Nephron (organoid): ENCODE results near the gene CDC7.
A peak's percentile ranks its signal among the peaks of the same experiment; 100 is the strongest.
"Not testable (repeated sequence)": the region's sequence is repeated elsewhere in the genome, so short reads cannot be mapped to it uniquely, and the experiment has no call there.

Experiments used
- H3K27ac Mint-ChIP-seq, 3 experiments: 2 replicates each; pipeline ENCODE4 v1.8.0; 2020; ENCODE audit warnings: mixed read lengths in 3 of 3, mild to moderate bottlenecking in 2 of 3, moderate library complexity in 1 of 3
- H3K27me3 Mint-ChIP-seq: 2 replicates; pipeline ENCODE4 v1.8.0; 2021; ENCODE audit warnings: low read depth, mild to moderate bottlenecking, moderate library complexity, mixed read lengths
- H3K36me3 Mint-ChIP-seq: 2 replicates; pipeline ENCODE4 v1.8.0; 2020; ENCODE audit warnings: low read depth, mixed read lengths
- H3K4me1 Mint-ChIP-seq: 2 replicates; pipeline ENCODE4 v1.8.0; 2020; ENCODE audit warnings: mixed read lengths
- H3K4me3 Mint-ChIP-seq, 3 experiments: 2 replicates each; pipeline ENCODE4 v1.8.0; 2020; ENCODE audit warnings: mild to moderate bottlenecking in 3 of 3, mixed read lengths in 3 of 3, moderate library complexity in 2 of 3
- H3K9me3 Mint-ChIP-seq: 2 replicates; pipeline ENCODE4 v1.8.0; 2020; ENCODE audit warnings: mixed read lengths
- CTCF ChIP-seq, 3 experiments: fragments of 200-600 bp; sonication (generic); IDR thresholded peaks; one replicate each; pipeline ENCODE4 v1.5.0; 2021; ENCODE audit warnings: antibody characterized with exemption in 3 of 3; ENCODE audit not compliant: unreplicated experiment in 3 of 3

Gene CDC7

GRCh38 chr1:91500756-91501522, at the start of gene CDC7:
TSS of gene CDC7 (plus strand) at chr1:91500851. CDS start at chr1:91501717, 866 bp downstream.
- peak; percentile 61 to 80 (median 68) for TF ChIP-seq CTCF (IDR thresholded peaks at IDR 0.05; ENCODE audit: unreplicated experiment in 3 of 3)
- Mint-ChIP-seq H3K27me3 (no peaks in the 10 kb centered on the region), H3K27ac (no peak within 1 kb of the TSS), H3K36me3 (no peaks in the 10 kb centered on the region), H3K4me1 (peaks cover 25% of the 10 kb centered on the region), H3K4me3 (no peak within 1 kb of the TSS), H3K9me3 (no peaks in the 10 kb centered on the region)

- Mint-ChIP-seq H3K27ac (peak overlapping the region in 1 of 3 experiments; percentile 78), H3K4me1 (peaks cover 41% of the 10 kb centered on the region), H3K27me3 (no peaks in the 10 kb centered on the region), H3K4me3 (no peak overlapping the region), H3K9me3 (no peaks in the 10 kb centered on the region), H3K36me3 (no peaks in the 10 kb centered on the region)
- TF ChIP-seq CTCF (IDR thresholded peaks at IDR 0.05; ENCODE audit: unreplicated experiment in 3 of 3): no peak
Measured at GRCh38 chr1:91454136-91454535, 46.5 kb upstream of the CDC7 start.

- Mint-ChIP-seq H3K27ac (no peak overlapping the region), H3K4me3 (no peak overlapping the region), H3K4me1 (peaks cover 32% of the 10 kb centered on the region), H3K27me3 (no peaks in the 10 kb centered on the region), H3K9me3 (no peaks in the 10 kb centered on the region), H3K36me3 (no peaks in the 10 kb centered on the region)
- no peak for TF ChIP-seq CTCF (IDR thresholded peaks at IDR 0.05; ENCODE audit: unreplicated experiment in 3 of 3)
Measured at GRCh38 chr1:91455334-91455733, 45.3 kb upstream of the CDC7 start.

- no peak overlapping the region for H3K4me3 Mint-ChIP-seq
- no peaks in the 10 kb centered on the region for H3K27me3 Mint-ChIP-seq
- peaks cover 29% of the 10 kb centered on the region for H3K4me1 Mint-ChIP-seq
- TF ChIP-seq CTCF (IDR thresholded peaks at IDR 0.05; ENCODE audit: unreplicated experiment in 3 of 3): no peak
- H3K9me3 Mint-ChIP-seq: no peaks in the 10 kb centered on the region
- no peaks in the 10 kb centered on the region for H3K36me3 Mint-ChIP-seq
- H3K27ac Mint-ChIP-seq: no peak overlapping the region
Measured at GRCh38 chr1:91455896-91456295, 44.8 kb upstream of the CDC7 start.

- not testable (repeated sequence) for H3K36me3 Mint-ChIP-seq, H3K27ac Mint-ChIP-seq, H3K4me1 Mint-ChIP-seq, H3K27me3 Mint-ChIP-seq, H3K4me3 Mint-ChIP-seq
- H3K9me3 Mint-ChIP-seq: peaks cover 41% of the 10 kb centered on the region
Measured at GRCh38 chr1:91465350-91465749, 35.3 kb upstream of the CDC7 start.

GRCh38 chr1:91476533-91477217, 24.0 kb upstream of the CDC7 start:
- no peaks in the 10 kb centered on the region for H3K36me3 Mint-ChIP-seq

More at GRCh38 chr1:91476533-91477217, 24.0 kb upstream of the CDC7 start:
- Mint-ChIP-seq H3K27ac (peak overlapping the region; percentile 83 to 90 (median 88)), H3K4me1 (peaks cover 13% of the 10 kb centered on the region), H3K4me3 (no peak overlapping the region), H3K27me3 (peaks cover 5% of the 10 kb centered on the region), H3K9me3 (no peaks in the 10 kb centered on the region)
- no peak for TF ChIP-seq CTCF (IDR thresholded peaks at IDR 0.05; ENCODE audit: unreplicated experiment in 3 of 3)
